SK-N-MC (cell line): Measurements from ENCODE around the gene KCNJ6.

Experiments used
- DNase-seq: peaks from one replicate; pipeline ENCODE4 v3.0.0-alpha.2; 2011; ENCODE audit warnings: low read depth, low spot score
- H3K27ac ChIP-seq: fragments of 200-600 bp; sonication (generic); 2 replicates; pipeline ENCODE4 v1.5.1; 2016; ENCODE audit warnings: mixed run types
- H3K36me3 ChIP-seq: fragments of 200-600 bp; sonication (generic); 2 replicates; pipeline ENCODE4 v1.6.1; 2017; ENCODE audit warnings: antibody characterized with exemption, low read length, mixed read lengths; ENCODE audit not compliant: insufficient read depth
- H3K4me3 ChIP-seq: fragments of 200-600 bp; sonication (generic); 2 replicates; pipeline ENCODE4 v1.5.1; 2016
- H3K9ac ChIP-seq: fragments of 200-600 bp; sonication (generic); 2 replicates; pipeline ENCODE4 v1.8.0; 2017; ENCODE audit warnings: mixed run types, mixed read lengths; ENCODE audit not compliant: insufficient read length
- H3K9me3 ChIP-seq: fragments of 200-600 bp; sonication (generic); 2 replicates; pipeline ENCODE4 v1.6.1; 2017; ENCODE audit warnings: low read depth, mild to moderate bottlenecking, antibody characterized with exemption, low read length, moderate library complexity, mixed read lengths
- EZH2 ChIP-seq: fragments of 200-600 bp; sonication (generic); IDR thresholded peaks from one replicate; pipeline ENCODE4 v1.6.1; 2017; ENCODE audit warnings: antibody characterized with exemption
- FOXP2 ChIP-seq: optimal IDR thresholded peaks from 2 replicates; pipeline ENCODE3; 2011; ENCODE audit warnings: mild to moderate bottlenecking, moderate library complexity; ENCODE audit not compliant: insufficient read depth; ENCODE audit errors: extremely low read length, control extremely low read depth
- POLR2AphosphoS5 ChIP-seq: IDR thresholded peaks from 2 replicates; pipeline ENCODE4 v1.6.1; 2012; ENCODE audit warnings: mild to moderate bottlenecking, low read depth, low read length, borderline replicate concordance

The KCNJ6 gene

GRCh38 chr21:37606549-37606948, 309.7 kb downstream of the KCNJ6 start:
- TF ChIP-seq POLR2AphosphoS5 (no peak), FOXP2 (no peak), EZH2 (no peak)
- H3K4me3 ChIP-seq, result no peak overlapping the region
- no peaks in the 10 kb centered on the region for H3K36me3 ChIP-seq
- no peak overlapping the region for H3K9ac ChIP-seq
- no peaks in the 10 kb centered on the region for H3K9me3 ChIP-seq
- DNase-seq, result no peak
- no peak overlapping the region for H3K27ac ChIP-seq

GRCh38 chr21:37605006-37605405, 311.3 kb downstream of the KCNJ6 start:
- Histone ChIP-seq H3K4me3 (no peak overlapping the region), H3K9ac (no peak overlapping the region), H3K9me3 (no peaks in the 10 kb centered on the region), H3K36me3 (no peaks in the 10 kb centered on the region), H3K27ac (no peak overlapping the region)
- no peak for DNase-seq
- no peak for TF ChIP-seq EZH2
- no peak for TF ChIP-seq FOXP2

GRCh38 chr21:37603129-37603528, 313.1 kb downstream of the KCNJ6 start:
- DNase-seq, result no peak
- H3K4me3 ChIP-seq, result no peak overlapping the region
- H3K9ac ChIP-seq, result no peak overlapping the region
- TF ChIP-seq FOXP2 (no peak), POLR2AphosphoS5 (no peak), EZH2 (no peak)
- no peak overlapping the region for H3K27ac ChIP-seq
- H3K9me3 ChIP-seq, result no peaks in the 10 kb centered on the region
- no peaks in the 10 kb centered on the region for H3K36me3 ChIP-seq

GRCh38 chr21:37601915-37602314, 314.3 kb downstream of the KCNJ6 start:
- Histone ChIP-seq H3K27ac (no peak overlapping the region), H3K36me3 (no peaks in the 10 kb centered on the region), H3K9ac (no peak overlapping the region), H3K4me3 (no peak overlapping the region), H3K9me3 (no peaks in the 10 kb centered on the region)
- DNase-seq, result no peak
- TF ChIP-seq EZH2 (no peak), FOXP2 (no peak), POLR2AphosphoS5 (no peak)

GRCh38 chr21:37601027-37601426, 315.2 kb downstream of the KCNJ6 start:
- H3K27ac ChIP-seq, result no peak overlapping the region
- H3K36me3 ChIP-seq, result no peaks in the 10 kb centered on the region
- DNase-seq, result no peak
- no peak overlapping the region for H3K4me3 ChIP-seq
- H3K9me3 ChIP-seq, result no peaks in the 10 kb centered on the region
- no peak overlapping the region for H3K9ac ChIP-seq
- no peak for TF ChIP-seq FOXP2
- no peak for TF ChIP-seq POLR2AphosphoS5
- no peak for TF ChIP-seq EZH2

- Histone ChIP-seq H3K4me3 (no peak overlapping the region), H3K36me3 (no peaks in the 10 kb centered on the region), H3K27ac (no peak overlapping the region), H3K9me3 (no peaks in the 10 kb centered on the region), H3K9ac (no peak overlapping the region)
- TF ChIP-seq POLR2AphosphoS5, result no peak
- TF ChIP-seq EZH2, result no peak
- TF ChIP-seq FOXP2, result no peak
- DNase-seq, result no peak
These were observed 320.3 kb downstream of the KCNJ6 start for GRCh38 chr21:37595944-37596343.

GRCh38 chr21:37594472-37594951, 321.7 kb downstream of the KCNJ6 start:
- DNase-seq, result no peak
- no peak overlapping the region for H3K4me3 ChIP-seq
- no peak for TF ChIP-seq EZH2
- no peak for TF ChIP-seq FOXP2
- TF ChIP-seq POLR2AphosphoS5, result no peak
- no peak overlapping the region for H3K27ac ChIP-seq
- H3K36me3 ChIP-seq, result no peaks in the 10 kb centered on the region
- no peaks in the 10 kb centered on the region for H3K9me3 ChIP-seq
- no peak overlapping the region for H3K9ac ChIP-seq

GRCh38 chr21:37593740-37594471, 322.4 kb downstream of the KCNJ6 start:
- H3K36me3 ChIP-seq, result no peaks in the 10 kb centered on the region
- H3K9ac ChIP-seq, result no peak overlapping the region
- H3K4me3 ChIP-seq, result no peak overlapping the region
- DNase-seq, result no peak
- H3K27ac ChIP-seq, result no peak overlapping the region
- TF ChIP-seq FOXP2 (no peak), EZH2 (no peak), POLR2AphosphoS5 (no peak)
- no peaks in the 10 kb centered on the region for H3K9me3 ChIP-seq

GRCh38 chr21:37593015-37593414, 323.2 kb downstream of the KCNJ6 start:
- Histone ChIP-seq H3K36me3 (no peaks in the 10 kb centered on the region), H3K4me3 (no peak overlapping the region), H3K27ac (no peak overlapping the region), H3K9ac (no peak overlapping the region), H3K9me3 (no peaks in the 10 kb centered on the region)
- TF ChIP-seq EZH2, result no peak
- TF ChIP-seq FOXP2, result no peak
- no peak for TF ChIP-seq POLR2AphosphoS5
- DNase-seq, result no peak
